Rectal smooth muscle tissue (tissue), 1 donor: ENCODE results near the gene DNAAF5.

ENCODE experiments used
- H3K27ac ChIP-seq: one replicate; pipeline ENCODE4 v1.7.0; 2013; ENCODE audit warnings: low read depth, low read length, inconsistent platforms
- H3K27me3 ChIP-seq: one replicate; pipeline ENCODE4 v1.7.0; 2013; ENCODE audit warnings: low read length; ENCODE audit not compliant: control insufficient read depth, insufficient read depth
- H3K36me3 ChIP-seq: one replicate; pipeline ENCODE4 v1.7.0; 2013; ENCODE audit warnings: low read length; ENCODE audit not compliant: control insufficient read depth, insufficient read depth
- H3K4me1 ChIP-seq: one replicate; pipeline ENCODE4 v1.7.0; 2013; ENCODE audit warnings: low read length; ENCODE audit not compliant: control insufficient read depth, insufficient read depth
- H3K4me3 ChIP-seq: one replicate; pipeline ENCODE4 v1.7.0; 2013; ENCODE audit warnings: low read length
- H3K9ac ChIP-seq: one replicate; pipeline ENCODE4 v1.7.0; 2013; ENCODE audit warnings: low read length

The DNAAF5 gene

GRCh38 chr7:696426-696811 lies 30.1 kb upstream of the DNAAF5 start:
- no peak overlapping the region for H3K9ac ChIP-seq
- no peaks in the 10 kb centered on the region for H3K27me3 ChIP-seq
- no peak overlapping the region for H3K4me3 ChIP-seq
- no peaks in the 10 kb centered on the region for H3K4me1 ChIP-seq
- no peak overlapping the region for H3K27ac ChIP-seq
- H3K36me3 ChIP-seq = no peaks in the 10 kb centered on the region

- Histone ChIP-seq H3K4me3 (no peak overlapping the region), H3K27ac (no peak overlapping the region), H3K9ac (no peak overlapping the region), H3K27me3 (no peaks in the 10 kb centered on the region), H3K36me3 (no peaks in the 10 kb centered on the region), H3K4me1 (no peaks in the 10 kb centered on the region)
Measured at GRCh38 chr7:696812-697551, 29.5 kb upstream of the DNAAF5 start.

DNA sequence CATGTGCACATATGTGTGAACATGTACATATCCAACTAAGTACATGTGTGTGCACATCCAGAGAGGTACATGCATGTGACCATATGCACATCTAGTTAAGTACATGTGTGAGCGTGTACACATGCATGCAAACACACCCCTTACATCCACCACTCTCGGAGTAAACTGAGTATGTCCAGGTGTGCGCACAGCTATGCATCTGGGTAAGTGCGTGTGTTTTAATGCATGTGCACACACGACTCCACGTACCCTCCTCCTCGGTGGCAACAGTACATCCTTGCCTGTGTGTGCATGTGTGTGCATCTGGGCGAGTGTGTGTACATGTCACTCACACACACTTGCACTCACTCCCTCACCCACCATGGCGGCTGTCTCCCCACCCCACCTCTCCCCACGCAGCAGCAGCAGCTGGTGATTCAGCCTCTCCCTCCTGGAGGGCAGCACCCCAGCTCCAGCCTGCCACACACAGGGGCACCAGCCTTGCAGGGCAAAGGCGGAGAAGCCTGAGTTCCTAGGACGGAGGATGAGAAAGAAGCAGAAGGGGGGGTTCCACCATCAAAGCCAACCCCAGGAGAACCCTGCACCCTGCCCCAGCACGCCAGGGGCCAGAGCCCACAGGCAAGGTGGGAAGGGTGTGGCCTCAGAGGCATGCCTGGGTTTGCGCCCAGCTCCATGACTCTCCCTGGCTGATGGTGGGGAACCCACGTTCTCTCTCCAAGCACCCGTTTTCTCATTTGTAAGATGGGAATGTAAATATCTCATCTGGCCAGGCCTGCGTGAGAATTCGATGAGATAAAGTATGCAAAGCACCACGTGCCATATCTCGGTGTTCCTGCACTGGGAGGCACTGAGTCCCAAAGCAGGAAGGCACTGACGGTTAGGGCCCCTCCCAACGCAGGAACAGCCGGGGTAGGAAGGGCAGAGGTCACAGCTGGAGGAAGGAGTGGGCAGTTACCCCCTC lies 27.7 kb upstream of the DNAAF5 start:
- H3K4me3 ChIP-seq = no peak overlapping the region
- no peaks in the 10 kb centered on the region for H3K4me1 ChIP-seq
- H3K36me3 ChIP-seq = no peaks in the 10 kb centered on the region
- no peaks in the 10 kb centered on the region for H3K27me3 ChIP-seq
- no peak overlapping the region for H3K27ac ChIP-seq
- no peak overlapping the region for H3K9ac ChIP-seq

DNA sequence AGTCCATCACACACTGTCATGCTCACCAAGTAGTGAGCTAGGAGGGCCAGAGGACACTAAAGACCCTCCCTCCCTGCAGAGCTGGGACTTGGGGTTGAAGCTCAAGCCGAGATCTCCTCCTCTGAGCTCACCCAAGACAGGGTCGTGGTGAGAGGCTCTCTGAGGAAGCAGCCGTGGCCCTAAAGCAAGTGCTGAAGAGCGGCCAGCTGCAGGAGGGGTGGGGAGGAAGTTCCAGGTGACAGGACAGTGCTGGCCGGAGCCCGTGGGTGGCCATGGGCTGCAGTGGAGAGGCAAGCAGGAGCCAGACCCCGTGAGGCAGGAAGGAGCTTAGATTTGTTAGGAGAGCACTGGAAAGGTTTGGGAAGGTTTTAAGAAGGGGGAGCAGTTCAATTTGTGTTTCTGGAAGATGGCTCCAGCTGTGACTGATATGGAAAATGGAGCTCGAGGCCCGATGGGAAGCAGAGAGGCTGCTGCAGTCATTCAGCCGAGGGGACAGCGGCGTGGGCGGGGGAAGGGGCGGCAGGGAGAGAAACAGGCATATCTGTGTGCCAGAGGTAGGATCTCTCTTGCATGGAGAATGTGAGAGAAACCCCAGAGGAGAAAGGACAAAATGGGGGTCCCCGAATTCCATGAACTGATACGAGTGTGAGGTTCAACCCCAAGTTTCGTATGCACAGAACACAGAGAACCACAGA lies 26.9 kb upstream of the DNAAF5 start:
- H3K9ac ChIP-seq = no peak overlapping the region
- H3K27ac ChIP-seq = no peak overlapping the region
- no peaks in the 10 kb centered on the region for H3K4me1 ChIP-seq
- H3K27me3 ChIP-seq = no peaks in the 10 kb centered on the region
- H3K4me3 ChIP-seq = no peak overlapping the region
- no peaks in the 10 kb centered on the region for H3K36me3 ChIP-seq

DNA sequence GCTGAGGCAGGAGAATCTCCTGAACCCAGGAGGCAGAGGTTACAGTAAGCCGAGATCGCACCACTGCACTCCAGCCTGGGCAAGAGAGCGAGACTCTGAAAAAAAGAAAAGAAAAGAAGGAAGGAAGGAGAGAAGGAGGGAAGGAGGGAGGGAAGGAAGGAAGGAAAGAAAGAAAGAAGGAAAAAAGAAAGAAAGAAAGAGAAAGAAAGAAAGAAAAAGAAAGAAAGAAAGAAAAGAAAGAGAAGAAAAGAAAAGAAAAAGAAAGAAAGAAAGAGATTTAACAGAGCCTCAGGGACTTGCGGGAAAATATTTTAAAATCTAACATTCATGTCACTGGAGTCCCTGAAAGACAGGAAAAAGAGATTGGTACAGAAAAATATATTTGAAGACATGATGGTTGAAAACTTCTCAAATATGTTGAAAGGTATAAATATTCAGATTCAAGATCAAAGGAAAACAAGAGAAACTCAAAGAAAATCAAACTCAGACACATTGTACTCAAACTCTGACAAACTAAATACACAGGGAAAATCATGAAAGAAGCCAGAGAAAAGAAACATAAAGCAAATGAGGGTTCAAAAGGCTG lies 25.3 kb upstream of the DNAAF5 start:
- Histone ChIP-seq H3K4me1 (no peaks in the 10 kb centered on the region), H3K4me3 (no peak overlapping the region), H3K27ac (no peak overlapping the region), H3K9ac (no peak overlapping the region), H3K27me3 (no peaks in the 10 kb centered on the region), H3K36me3 (no peaks in the 10 kb centered on the region)

GRCh38 chr7:703049-703448 lies 23.4 kb upstream of the DNAAF5 start:
- no peaks in the 10 kb centered on the region for H3K36me3 ChIP-seq
- H3K4me3 ChIP-seq = no peak overlapping the region
- no peaks in the 10 kb centered on the region for H3K4me1 ChIP-seq
- H3K27ac ChIP-seq = no peak overlapping the region
- no peaks in the 10 kb centered on the region for H3K27me3 ChIP-seq
- no peak overlapping the region for H3K9ac ChIP-seq

DNA sequence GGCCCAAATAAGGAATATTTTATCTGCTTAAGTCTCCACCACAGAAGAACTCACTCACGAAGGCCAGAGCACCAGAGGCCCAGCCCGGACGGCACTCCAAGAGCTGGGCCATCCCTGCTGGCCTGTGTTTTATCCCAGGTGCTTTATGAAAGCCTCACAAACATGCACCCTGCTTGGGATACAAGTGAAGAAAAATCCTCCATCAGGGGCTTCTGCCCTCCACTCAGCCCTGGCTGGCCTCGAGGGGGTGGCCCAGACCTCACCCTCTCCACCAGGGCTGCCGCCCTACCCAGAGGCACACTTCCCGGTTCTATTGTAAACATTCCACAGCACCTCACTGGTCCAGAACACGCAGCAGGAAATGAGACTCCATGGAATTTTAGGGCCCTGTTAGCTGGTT lies 19.8 kb upstream of the DNAAF5 start:
- no peak overlapping the region for H3K27ac ChIP-seq
- H3K9ac ChIP-seq = no peak overlapping the region

GRCh38 chr7:707296-708000 lies 19.1 kb upstream of the DNAAF5 start:
- H3K4me3 ChIP-seq = no peak overlapping the region
- H3K4me1 ChIP-seq = no peaks in the 10 kb centered on the region
- H3K9ac ChIP-seq = no peak overlapping the region
- no peak overlapping the region for H3K27ac ChIP-seq
- H3K36me3 ChIP-seq = no peaks in the 10 kb centered on the region
- H3K27me3 ChIP-seq = no peaks in the 10 kb centered on the region

More for the DNA sequence above, 19.8 kb upstream of the DNAAF5 start:
- Histone ChIP-seq H3K27me3 (no peaks in the 10 kb centered on the region), H3K4me3 (no peak overlapping the region), H3K36me3 (no peaks in the 10 kb centered on the region), H3K4me1 (no peaks in the 10 kb centered on the region)

DNA sequence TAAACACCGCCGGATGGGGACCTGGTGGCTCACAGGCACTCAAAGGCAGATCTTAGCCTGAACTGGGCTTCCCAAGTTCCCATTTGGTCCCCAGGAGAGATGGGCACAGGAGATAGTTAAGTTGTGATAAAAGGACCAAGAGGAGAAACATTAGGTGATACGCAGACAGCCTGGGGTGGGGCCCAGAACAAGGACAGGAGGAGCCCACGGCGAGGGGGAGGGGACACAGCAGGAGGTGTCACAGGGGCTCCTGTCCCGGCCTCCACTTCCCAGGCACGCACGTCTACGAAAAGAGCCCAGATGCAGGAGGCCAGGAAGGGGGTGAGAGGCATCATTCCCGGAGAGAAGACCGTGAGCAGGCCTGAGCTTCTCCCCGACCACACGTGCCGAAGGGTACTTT lies 16.3 kb upstream of the DNAAF5 start:
- no peak overlapping the region for H3K9ac ChIP-seq
- H3K27me3 ChIP-seq = no peaks in the 10 kb centered on the region
- no peaks in the 10 kb centered on the region for H3K36me3 ChIP-seq
- no peak overlapping the region for H3K4me3 ChIP-seq
- no peaks in the 10 kb centered on the region for H3K4me1 ChIP-seq
- H3K27ac ChIP-seq = no peak overlapping the region

DNA sequence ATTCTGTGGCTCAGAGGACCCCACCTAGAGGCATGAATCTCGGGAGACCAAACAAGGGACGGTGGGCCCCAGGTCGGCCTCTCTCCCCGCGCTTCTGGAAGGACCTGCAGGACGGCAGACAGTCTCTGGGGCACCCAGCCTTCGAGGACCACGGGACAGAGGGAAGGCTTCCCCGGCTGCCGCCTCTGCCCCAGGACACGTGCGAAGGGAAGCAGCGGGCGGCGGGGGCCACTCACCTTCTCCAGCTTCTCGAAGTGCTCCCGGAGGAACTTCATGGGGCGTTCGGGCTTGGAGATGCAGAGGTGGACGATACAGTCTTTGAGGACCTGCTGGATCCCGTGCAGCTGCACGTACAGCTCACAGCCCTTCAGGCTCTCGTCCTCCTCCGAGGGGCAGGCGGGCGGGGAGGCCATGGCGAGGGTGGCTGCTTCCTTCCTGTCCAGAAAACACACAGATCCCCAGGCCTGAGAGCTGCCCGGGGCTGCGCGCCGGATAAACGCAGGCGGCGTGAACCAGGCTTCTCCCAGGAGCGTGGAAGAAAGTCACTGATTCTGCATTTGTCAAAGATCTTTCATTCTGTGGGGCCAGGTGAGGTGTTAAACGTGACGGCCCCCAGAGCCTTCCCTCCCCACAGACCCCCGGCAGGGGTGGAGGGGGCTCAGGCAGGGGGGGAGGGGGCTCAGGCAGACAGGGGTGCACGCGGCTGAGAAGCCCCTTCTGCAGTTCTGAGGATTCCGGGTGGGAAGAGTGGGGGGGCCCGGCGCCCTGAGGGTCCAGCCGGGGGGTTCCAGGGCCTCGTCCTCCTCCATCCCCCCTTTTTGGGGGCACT lies 15.2 kb upstream of the DNAAF5 start:
- no peak overlapping the region for H3K9ac ChIP-seq
- H3K4me3 ChIP-seq = peak overlapping the region; percentile 33
- no peaks in the 10 kb centered on the region for H3K4me1 ChIP-seq
- H3K27ac ChIP-seq = no peak overlapping the region
- H3K36me3 ChIP-seq = no peaks in the 10 kb centered on the region
- H3K27me3 ChIP-seq = no peaks in the 10 kb centered on the region

DNA sequence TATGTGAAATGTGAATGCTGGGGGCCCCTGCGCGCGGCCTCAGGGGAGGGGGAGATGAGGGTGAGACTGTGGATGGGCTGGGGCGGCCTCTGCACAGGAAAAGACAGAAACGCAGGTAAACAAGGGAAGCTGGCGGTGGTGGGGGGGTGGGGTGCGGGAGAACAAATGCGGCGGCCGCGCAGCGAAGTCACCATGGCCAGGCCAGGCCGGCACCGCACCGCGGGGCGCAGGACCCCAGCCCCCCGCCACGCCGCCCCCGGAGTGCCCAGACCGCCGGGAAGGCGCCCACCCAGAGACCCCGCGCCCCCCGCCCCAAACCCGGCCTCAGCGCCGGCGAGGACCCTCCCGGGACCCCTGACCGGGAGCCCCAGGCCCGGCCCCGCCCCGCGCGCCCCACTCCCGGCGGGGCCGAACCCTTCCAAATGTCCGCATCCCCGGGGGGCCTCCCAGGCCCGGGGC lies 14.5 kb upstream of the DNAAF5 start:
- Histone ChIP-seq H3K4me1 (no peaks in the 10 kb centered on the region), H3K27ac (no peak overlapping the region), H3K9ac (no peak overlapping the region), H3K36me3 (no peaks in the 10 kb centered on the region), H3K27me3 (no peaks in the 10 kb centered on the region), H3K4me3 (peak overlapping the region; percentile 33)
